Trophoblast cell (in vitro differentiated cells and primary cell): Measurements from ENCODE around the gene NCK2.

ENCODE experiments used
- DNase-seq, 2 donors: peaks; one replicate each; pipeline ENCODE4 v3.0.0-alpha.2; 2016
- H2AFZ ChIP-seq: 2 replicates; pipeline ENCODE4 v1.6.1; 2013; ENCODE audit warnings: low read length, moderate library complexity, mild to moderate bottlenecking; ENCODE audit not compliant: insufficient read depth, poor library complexity
- H2AK5ac ChIP-seq: 2 replicates; pipeline ENCODE4 v1.6.1; 2013; ENCODE audit warnings: mild to moderate bottlenecking, low read length
- H2BK120ac ChIP-seq: 2 replicates; pipeline ENCODE4 v1.6.1; 2013; ENCODE audit warnings: low read length, mild to moderate bottlenecking, moderate library complexity; ENCODE audit not compliant: insufficient read depth, poor library complexity
- H2BK12ac ChIP-seq: 2 replicates; pipeline ENCODE4 v1.6.1; 2013; ENCODE audit warnings: mild to moderate bottlenecking, low read length, moderate library complexity
- H2BK5ac ChIP-seq: 2 replicates; pipeline ENCODE4 v1.6.1; 2013; ENCODE audit warnings: low read length, low read depth, moderate library complexity, mild to moderate bottlenecking; ENCODE audit not compliant: poor library complexity
- H3K14ac ChIP-seq: 2 replicates; pipeline ENCODE4 v1.6.1; 2013; ENCODE audit warnings: mild to moderate bottlenecking, low read length
- H3K18ac ChIP-seq: 2 replicates; pipeline ENCODE4 v1.6.1; 2013; ENCODE audit warnings: mild to moderate bottlenecking, low read length
- H3K23ac ChIP-seq: 2 replicates; pipeline ENCODE4 v1.6.1; 2013; ENCODE audit warnings: low read length
- H3K27ac ChIP-seq: 2 replicates; pipeline ENCODE4 v1.5.1; 2013; ENCODE audit warnings: low read depth, mild to moderate bottlenecking, inconsistent platforms, low read length, moderate library complexity
- H3K27me3 ChIP-seq: 2 replicates; pipeline ENCODE4 v1.6.1; 2013; ENCODE audit warnings: inconsistent platforms, mild to moderate bottlenecking, low read length, moderate library complexity; ENCODE audit not compliant: insufficient read depth
- H3K36me3 ChIP-seq, 2 experiments: 1 replicate in 1 of 2; 2 replicates in 1 of 2; pipeline ENCODE4 v1.6.1; 2013; ENCODE audit warnings: low read length in 2 of 2, mild to moderate bottlenecking in 2 of 2, moderate library complexity in 1 of 2; ENCODE audit not compliant: insufficient read depth in 2 of 2, control insufficient read depth in 1 of 2
- H3K4ac ChIP-seq: 2 replicates; pipeline ENCODE4 v1.6.1; 2013; ENCODE audit warnings: low read depth, mild to moderate bottlenecking, low read length, moderate library complexity
- H3K4me1 ChIP-seq, 2 experiments: 1 replicate in 1 of 2; 2 replicates in 1 of 2; pipeline ENCODE4 v1.6.1; 2013; ENCODE audit warnings: low read length in 2 of 2, mild to moderate bottlenecking in 2 of 2, moderate library complexity in 1 of 2; ENCODE audit not compliant: insufficient read depth in 2 of 2, control insufficient read depth in 1 of 2
- H3K4me2 ChIP-seq: 2 replicates; pipeline ENCODE4 v1.6.1; 2013; ENCODE audit warnings: inconsistent platforms, mild to moderate bottlenecking, low read length, moderate library complexity
- H3K4me3 ChIP-seq: 2 replicates; pipeline ENCODE4 v1.5.1; 2013; ENCODE audit warnings: mild to moderate bottlenecking, low read depth, low read length, inconsistent platforms
- H3K79me1 ChIP-seq: one replicate; pipeline ENCODE4 v1.6.1; 2013; ENCODE audit warnings: low read length
- H3K79me2 ChIP-seq: 2 replicates; pipeline ENCODE4 v1.6.1; 2013; ENCODE audit warnings: low read length, mild to moderate bottlenecking; ENCODE audit not compliant: control insufficient read depth, insufficient read depth, poor library complexity
- H3K9ac ChIP-seq: 2 replicates; pipeline ENCODE4 v1.6.1; 2013; ENCODE audit warnings: mild to moderate bottlenecking, low read length
- H3K9me3 ChIP-seq: 2 replicates; pipeline ENCODE4 v1.6.1; 2013; ENCODE audit warnings: low read depth, mild to moderate bottlenecking, control low read depth, inconsistent platforms, low read length; ENCODE audit not compliant: insufficient read depth
- H4K12ac ChIP-seq: 2 replicates; pipeline ENCODE4 v1.6.1; 2013; ENCODE audit warnings: low read depth, mild to moderate bottlenecking, low read length, moderate library complexity
- H4K8ac ChIP-seq: 2 replicates; pipeline ENCODE4 v1.6.1; 2013; ENCODE audit warnings: low read depth, mild to moderate bottlenecking, low read length, moderate library complexity
- H4K91ac ChIP-seq: one replicate; pipeline ENCODE4 v1.6.1; 2013; ENCODE audit warnings: low read depth, mild to moderate bottlenecking, low read length, moderate library complexity
- WGBS: extraction: QIAGEN DNeasy Blood & Tissue Kit; methylation state at CpG from one replicate; pipeline ENCODE4 v1.1.7; 2013; ENCODE audit warnings: missing lambda C conversion rate; ENCODE audit not compliant: insufficient read length, insufficient coverage; ENCODE audit errors: extremely low coverage; 5-methylcytosine and 5-hydroxymethylcytosine counted together

The NCK2 gene

DNA sequence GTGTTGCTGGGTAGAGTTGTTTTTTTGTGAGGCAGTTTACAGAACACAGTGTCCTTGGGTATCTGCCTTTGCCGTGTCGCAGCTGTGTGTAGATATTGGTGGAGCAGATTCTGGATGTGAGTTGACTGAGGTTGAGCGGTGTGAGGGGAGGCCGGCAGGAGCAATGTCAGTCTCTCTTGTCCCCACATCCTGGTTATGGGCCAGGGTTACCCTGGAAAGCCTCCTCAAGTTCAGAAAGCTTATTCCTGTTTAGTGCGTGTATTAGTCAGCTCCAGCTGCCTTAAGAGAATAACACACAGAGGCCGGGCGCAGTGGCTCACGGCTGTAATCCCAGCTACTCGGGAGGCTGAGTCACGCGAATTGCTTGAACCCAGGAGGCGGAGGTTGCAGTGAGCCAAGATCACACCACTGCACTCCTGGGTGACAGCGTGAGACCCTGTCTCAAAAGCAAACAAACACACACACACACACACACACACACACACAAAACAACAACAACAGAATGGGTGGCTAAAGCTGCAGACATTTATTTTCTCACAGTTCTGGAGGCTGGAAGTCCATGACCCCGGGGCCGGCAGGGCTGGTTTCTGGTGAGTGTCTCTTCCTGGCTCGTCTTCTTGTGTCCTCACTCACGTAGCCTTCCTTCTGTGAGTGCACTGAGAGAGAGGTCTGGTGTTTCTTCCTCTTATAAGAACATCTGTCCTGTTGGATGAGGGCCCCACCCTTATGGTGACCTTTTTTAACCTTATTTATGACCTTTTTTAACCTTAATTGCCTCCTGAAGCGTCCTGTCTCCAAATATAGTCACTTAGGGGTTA is 5.1 kb downstream of the NCK2 start:
- Histone ChIP-seq H3K79me1 (peaks cover 6% of the 10 kb centered on the region), H4K91ac (no peak overlapping the region), H3K9ac (no peak overlapping the region), H4K8ac (no peak overlapping the region), H2BK12ac (no peak overlapping the region), H2AK5ac (no peak overlapping the region), H3K27ac (no peak overlapping the region), H3K79me2 (peaks cover 36% of the 10 kb centered on the region), H3K27me3 (no peaks in the 10 kb centered on the region), H3K14ac (no peak overlapping the region), H3K36me3 (peaks cover 5 to 14% of the 10 kb centered on the region in 2 experiments), H3K4me3 (no peak overlapping the region), H2BK5ac (no peak overlapping the region), H3K4me1 (peaks cover 16% of the 10 kb centered on the region in 2 experiments), H3K4me2 (no peak overlapping the region), H3K9me3 (peaks cover 3% of the 10 kb centered on the region), H3K23ac (peak overlapping the region; percentile 40), H3K4ac (peak overlapping the region; percentile 57), H2BK120ac (no peak overlapping the region), H4K12ac (no peak overlapping the region), H2AFZ (no peak overlapping the region), H3K18ac (no peak overlapping the region)
- no CpG with 5 or more reads among the region's 18 CpGs for WGBS
- no peak for DNase-seq

GRCh38 chr2:105750735-105751134 is 6.0 kb downstream of the NCK2 start:
- Histone ChIP-seq H3K18ac (no peak overlapping the region), H3K27me3 (no peaks in the 10 kb centered on the region), H3K79me2 (peaks cover 28% of the 10 kb centered on the region), H3K27ac (no peak overlapping the region), H2BK12ac (no peak overlapping the region), H3K9me3 (peaks cover 3% of the 10 kb centered on the region), H3K4ac (no peak overlapping the region), H3K9ac (no peak overlapping the region), H3K23ac (no peak overlapping the region), H3K36me3 (peaks cover 5 to 14% of the 10 kb centered on the region in 2 experiments), H3K4me3 (no peak overlapping the region), H4K12ac (no peak overlapping the region), H4K8ac (no peak overlapping the region), H2BK120ac (no peak overlapping the region), H2AK5ac (no peak overlapping the region), H4K91ac (no peak overlapping the region), H3K4me1 (peaks cover 16 to 17% of the 10 kb centered on the region in 2 experiments), H2AFZ (no peak overlapping the region), H3K79me1 (no peaks in the 10 kb centered on the region), H2BK5ac (no peak overlapping the region), H3K14ac (no peak overlapping the region), H3K4me2 (no peak overlapping the region)
- DNase-seq, result no peak
- no CpG with 5 or more reads among the region's 4 CpGs for WGBS

DNA sequence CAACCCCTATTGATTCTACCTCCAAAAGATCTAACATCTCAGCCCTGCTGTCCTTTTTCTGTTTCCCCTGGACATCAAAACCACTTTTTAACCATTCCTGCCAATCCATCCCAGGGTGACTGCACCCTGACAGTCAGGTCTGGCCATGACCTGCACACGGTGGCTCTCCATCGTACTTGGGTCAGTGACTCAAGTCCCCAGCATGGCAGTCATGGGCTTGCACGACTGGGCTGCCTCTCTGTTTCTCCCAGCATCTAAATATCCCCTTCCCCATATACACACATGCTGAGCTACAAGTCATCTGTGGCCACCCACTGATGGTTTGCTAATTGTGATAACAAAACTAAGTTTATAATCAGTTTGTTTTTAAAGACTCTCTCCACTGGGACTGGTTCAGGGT is 6.6 kb downstream of the NCK2 start:
- no CpG with 5 or more reads among the region's 3 CpGs for WGBS
- H2BK120ac ChIP-seq, result no peak overlapping the region

GRCh38 chr2:105752691-105753358 is 8.1 kb downstream of the NCK2 start:
- DNase-seq, result no peak
- Histone ChIP-seq H3K4me2 (no peak overlapping the region), H3K14ac (no peak overlapping the region), H3K4me3 (no peak overlapping the region), H3K9ac (no peak overlapping the region), H4K12ac (no peak overlapping the region), H3K4ac (peak overlapping the region; percentile 70), H2BK5ac (no peak overlapping the region), H2BK120ac (no peak overlapping the region), H2AFZ (no peak overlapping the region), H3K18ac (no peak overlapping the region), H3K36me3 (peaks cover 3 to 10% of the 10 kb centered on the region in 2 experiments), H3K23ac (no peak overlapping the region), H2AK5ac (no peak overlapping the region), H3K4me1 (peaks cover 3 to 6% of the 10 kb centered on the region in 2 experiments), H4K91ac (no peak overlapping the region), H3K79me1 (no peaks in the 10 kb centered on the region), H3K79me2 (peaks cover 20% of the 10 kb centered on the region), H2BK12ac (no peak overlapping the region), H3K9me3 (peaks cover 3% of the 10 kb centered on the region), H4K8ac (no peak overlapping the region), H3K27me3 (no peaks in the 10 kb centered on the region), H3K27ac (no peak overlapping the region)
- WGBS, result no CpG with 5 or more reads among the region's 5 CpGs

More for the DNA sequence above, 6.6 kb downstream of the NCK2 start:
- Histone ChIP-seq H3K9ac (no peak overlapping the region), H2BK5ac (no peak overlapping the region), H2AK5ac (no peak overlapping the region), H2BK12ac (no peak overlapping the region), H4K8ac (no peak overlapping the region), H3K14ac (no peak overlapping the region), H3K27me3 (no peaks in the 10 kb centered on the region), H3K18ac (no peak overlapping the region), H3K23ac (no peak overlapping the region), H4K91ac (no peak overlapping the region), H3K4ac (peak overlapping the region; percentile 38), H3K36me3 (peaks cover 5 to 14% of the 10 kb centered on the region in 2 experiments), H3K4me3 (no peak overlapping the region), H3K79me2 (peaks cover 23% of the 10 kb centered on the region), H3K4me1 (peaks cover 13% of the 10 kb centered on the region in 2 experiments), H3K27ac (no peak overlapping the region), H4K12ac (no peak overlapping the region), H3K79me1 (no peaks in the 10 kb centered on the region), H3K9me3 (peaks cover 3% of the 10 kb centered on the region), H2AFZ (no peak overlapping the region), H3K4me2 (no peak overlapping the region)
- no peak for DNase-seq
